SU-DHL-6 (cell line): ENCODE data around the gene SYNCRIP.

ENCODE experiments used
- EZH2phosphoT487 ChIP-seq: fragments of 200-600 bp; sonication (generic), shearing (Covaris generic); conservative IDR thresholded peaks from 2 replicates; pipeline ENCODE4 v1.6.1; 2018; ENCODE audit warnings: mild to moderate bottlenecking, antibody characterized with exemption, low read length, moderate library complexity, mixed read lengths
- TF ChIP-seq, protein P1 (sequence below): fragments of 200-600 bp; sonication (generic); IDR thresholded peaks from one replicate; pipeline ENCODE4 v1.5.1; 2017; ENCODE audit warnings: antibody characterized with exemption, mild to moderate bottlenecking, low read length, moderate library complexity; ENCODE audit not compliant: insufficient read depth, poor library complexity, severe bottlenecking

GRCh38 chr6:85674604-85675003 is 31.9 kb upstream of the SYNCRIP start:
- TF ChIP-seq, protein P1, sequence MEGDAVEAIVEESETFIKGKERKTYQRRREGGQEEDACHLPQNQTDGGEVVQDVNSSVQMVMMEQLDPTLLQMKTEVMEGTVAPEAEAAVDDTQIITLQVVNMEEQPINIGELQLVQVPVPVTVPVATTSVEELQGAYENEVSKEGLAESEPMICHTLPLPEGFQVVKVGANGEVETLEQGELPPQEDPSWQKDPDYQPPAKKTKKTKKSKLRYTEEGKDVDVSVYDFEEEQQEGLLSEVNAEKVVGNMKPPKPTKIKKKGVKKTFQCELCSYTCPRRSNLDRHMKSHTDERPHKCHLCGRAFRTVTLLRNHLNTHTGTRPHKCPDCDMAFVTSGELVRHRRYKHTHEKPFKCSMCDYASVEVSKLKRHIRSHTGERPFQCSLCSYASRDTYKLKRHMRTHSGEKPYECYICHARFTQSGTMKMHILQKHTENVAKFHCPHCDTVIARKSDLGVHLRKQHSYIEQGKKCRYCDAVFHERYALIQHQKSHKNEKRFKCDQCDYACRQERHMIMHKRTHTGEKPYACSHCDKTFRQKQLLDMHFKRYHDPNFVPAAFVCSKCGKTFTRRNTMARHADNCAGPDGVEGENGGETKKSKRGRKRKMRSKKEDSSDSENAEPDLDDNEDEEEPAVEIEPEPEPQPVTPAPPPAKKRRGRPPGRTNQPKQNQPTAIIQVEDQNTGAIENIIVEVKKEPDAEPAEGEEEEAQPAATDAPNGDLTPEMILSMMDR = no peak
- no peak for TF ChIP-seq EZH2phosphoT487
